Activated CD4-positive, alpha-beta T cell treated with anti-CD3 and anti-CD28 coated beads, Interleukin-2, amount 50 U/mL, for 1 hour (primary cell): ENCODE results near the gene CASP7.

ENCODE experiments used
- DNase-seq: peaks from one replicate; pipeline ENCODE4 v3.0.0-alpha.2; 2020

Gene CASP7

GRCh38 chr10:113666682-113667252, 12.9 kb upstream of the CASP7 start:
- no peak for DNase-seq

DNA sequence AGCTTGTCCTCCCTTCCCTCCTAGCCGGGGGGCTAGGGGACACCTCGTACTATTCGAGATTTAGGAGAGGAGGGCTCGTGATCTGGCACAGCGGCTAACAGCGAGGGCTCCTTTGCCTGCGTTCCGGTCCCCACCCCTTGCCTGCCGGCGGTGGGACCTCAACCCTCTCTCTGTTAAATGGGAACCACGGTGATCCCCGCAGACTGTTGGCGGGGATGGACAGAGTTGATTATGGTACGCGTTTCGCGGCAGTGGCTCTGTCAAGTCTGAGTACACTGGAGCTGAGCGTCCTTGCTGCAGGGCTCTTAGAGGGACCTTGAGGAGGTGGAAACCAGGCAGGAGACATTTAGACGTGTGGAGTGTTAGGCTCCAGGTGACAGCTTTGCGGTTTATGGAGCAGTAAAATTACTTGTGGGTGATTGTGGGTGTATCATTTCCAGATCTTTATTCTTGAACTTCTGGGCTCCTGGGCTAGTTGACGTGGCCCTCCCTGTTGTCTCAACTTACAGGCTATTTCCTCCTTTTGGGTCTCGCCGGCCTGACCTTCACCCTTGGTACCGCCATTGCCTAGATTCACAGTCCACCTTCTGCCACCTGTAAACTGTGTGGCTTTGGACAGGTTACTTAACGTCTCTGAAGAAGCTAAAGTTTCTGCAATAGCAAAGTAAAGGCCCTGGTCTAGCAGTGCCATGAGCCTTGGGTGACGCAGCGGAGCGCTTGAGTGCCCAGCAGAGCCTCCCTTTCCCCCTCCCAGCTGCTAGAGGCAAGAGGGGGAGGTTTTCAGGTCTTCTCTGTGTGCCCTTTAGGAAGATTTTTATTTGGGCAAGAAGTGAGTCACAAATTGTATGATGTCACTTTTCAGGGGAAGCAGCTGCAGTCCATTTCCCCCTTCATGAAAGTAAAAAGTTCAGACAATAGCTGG, 739 bp downstream of the CASP7 start:
- peak; percentile 20 for DNase-seq

DNA sequence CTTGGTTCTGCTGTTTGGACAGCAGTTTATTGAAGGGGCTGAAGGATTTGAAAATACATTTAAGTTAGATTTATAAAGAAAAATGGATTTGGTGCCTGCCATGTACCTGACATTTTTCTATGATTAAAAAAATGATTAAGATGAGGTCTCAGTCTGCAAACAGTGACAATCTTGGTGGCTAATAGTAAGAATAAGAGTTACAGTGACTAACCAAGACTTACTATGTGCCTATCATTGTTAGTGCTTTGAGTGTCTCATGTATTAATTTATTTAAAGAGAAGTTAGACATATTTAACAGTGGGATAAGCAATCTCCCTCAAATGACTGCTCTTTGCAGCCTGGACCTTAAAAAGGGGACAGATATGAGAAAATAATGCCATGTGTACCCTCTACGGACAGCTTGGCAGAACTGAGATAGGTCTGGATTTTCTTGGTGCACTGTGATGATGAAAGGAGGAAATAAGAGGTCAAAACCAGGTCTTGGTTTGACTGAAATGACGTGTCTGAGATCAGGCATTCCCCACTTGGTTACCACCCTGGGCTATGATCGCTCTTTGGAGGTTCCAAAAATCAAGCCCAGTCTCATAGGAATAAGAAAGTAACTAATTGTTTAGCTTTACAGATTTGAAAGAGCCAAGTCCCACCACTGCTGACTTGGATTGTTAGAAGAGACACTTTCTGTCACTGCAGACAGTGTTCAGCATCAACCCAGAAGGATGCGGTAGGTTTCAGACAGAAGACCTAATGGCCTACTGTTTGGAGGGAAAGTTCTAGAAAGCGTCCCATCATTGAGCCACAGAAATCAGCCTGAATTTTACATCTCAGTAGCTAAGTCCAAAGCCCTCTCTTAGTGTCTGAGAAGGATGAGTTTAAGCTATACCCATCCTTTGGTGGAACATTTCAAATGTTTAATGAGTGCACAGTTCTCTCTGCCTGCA, 2.1 kb downstream of the CASP7 start:
- no peak for DNase-seq

DNA sequence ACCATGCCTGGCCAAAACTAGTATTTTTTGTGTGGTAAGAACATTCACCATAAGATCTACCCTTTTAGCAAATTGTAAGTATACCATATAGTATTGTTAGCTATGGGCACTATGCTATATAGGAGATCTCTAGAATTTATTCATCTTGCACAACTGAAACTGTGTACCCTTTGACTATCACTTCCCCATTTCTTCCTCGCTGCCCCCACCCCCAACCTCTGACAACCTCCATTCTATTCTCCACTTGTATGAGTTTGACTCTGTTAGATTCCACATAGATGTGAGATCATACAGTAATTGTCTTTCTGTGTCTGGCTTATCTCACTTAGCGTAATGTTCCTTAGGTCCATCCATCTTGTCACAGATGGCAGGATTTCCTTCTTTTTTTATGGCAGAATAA, 3.6 kb downstream of the CASP7 start:
- DNase-seq = no peak

DNA sequence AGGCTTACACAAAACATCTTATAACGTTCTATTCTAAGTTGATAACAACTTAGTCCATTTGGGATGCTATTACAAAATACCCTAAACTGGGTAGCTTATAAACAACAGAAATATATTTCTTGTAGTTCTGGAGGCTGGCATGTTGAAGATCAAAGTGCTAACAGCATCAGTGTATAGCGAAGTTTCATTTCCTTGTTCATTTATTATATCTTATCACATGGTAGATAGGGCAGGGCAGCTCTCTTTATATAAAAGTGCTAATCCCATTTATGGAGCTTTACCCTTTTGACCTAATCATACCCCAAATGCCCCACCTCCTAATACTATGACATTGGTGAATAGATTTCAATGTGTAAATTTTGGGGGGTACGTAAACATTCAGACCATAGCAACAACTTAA, 6.3 kb downstream of the CASP7 start:
- no peak for DNase-seq

GRCh38 chr10:113687037-113687436, 7.3 kb downstream of the CASP7 start:
- no peak for DNase-seq

- DNase-seq = no peak
These were observed 9.3 kb downstream of the CASP7 start for GRCh38 chr10:113689057-113689456.

DNA sequence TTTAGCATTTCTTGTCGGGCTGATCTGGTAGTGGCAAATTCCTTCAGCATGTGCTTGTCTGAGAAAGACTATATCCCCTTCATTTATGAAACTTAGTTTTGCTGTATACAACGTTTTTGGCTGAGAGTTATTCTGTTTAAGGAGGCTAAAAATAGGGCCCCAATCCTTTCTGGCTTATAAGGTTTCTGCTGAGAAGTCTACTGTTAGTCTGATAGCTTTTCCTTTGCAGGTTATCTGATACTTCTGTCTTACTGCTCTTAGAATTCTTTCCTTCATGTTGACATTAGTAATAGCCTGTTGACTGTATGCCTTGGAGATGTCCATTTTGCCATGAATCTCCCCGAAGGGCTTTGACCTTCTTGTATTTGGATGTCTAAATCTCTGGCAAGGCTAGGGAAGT, 9.9 kb downstream of the CASP7 start:
- no peak for DNase-seq

DNA sequence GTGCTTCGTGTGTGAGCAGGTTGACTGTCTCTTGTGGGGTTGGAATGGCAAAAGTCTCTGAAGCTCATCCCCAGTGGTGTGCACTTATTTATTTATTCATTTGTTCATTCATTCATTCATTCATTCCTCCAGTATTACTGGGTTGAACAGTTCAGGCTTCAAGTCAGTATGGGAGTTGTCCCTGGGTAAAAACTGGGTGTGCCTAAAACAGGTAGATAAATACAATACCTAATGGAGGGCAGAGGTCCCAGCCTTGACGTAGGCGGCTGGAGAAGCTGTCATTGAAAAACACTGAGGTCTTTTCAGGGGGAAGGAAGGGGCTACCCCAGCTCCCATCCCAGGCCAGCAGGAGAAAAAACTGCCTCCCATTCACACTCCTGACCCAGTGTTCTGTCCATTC, 11.0 kb downstream of the CASP7 start:
- DNase-seq = no peak

GRCh38 chr10:113691381-113691780, 11.7 kb downstream of the CASP7 start:
- no peak for DNase-seq

- DNase-seq = no peak
These were observed 12.6 kb downstream of the CASP7 start for GRCh38 chr10:113692271-113692670.

DNA sequence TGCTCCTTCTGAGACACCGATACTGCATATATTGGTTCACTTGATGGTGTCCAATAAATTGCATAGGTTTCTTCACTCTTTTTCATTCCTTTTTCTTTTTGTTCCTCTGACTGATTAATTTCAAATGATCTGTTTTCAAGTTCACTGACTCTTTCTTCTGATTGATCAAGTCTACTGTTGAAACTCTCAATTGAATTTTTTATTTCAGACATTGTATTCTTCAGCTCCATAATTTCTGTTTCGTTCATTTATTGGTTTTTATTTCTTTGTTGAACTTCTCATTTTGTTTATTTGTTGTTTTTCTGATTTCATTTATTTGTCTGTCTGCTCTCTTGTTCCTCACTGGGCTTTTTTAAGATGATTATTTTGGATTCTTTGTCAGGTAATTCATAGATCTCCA, 13.6 kb downstream of the CASP7 start:
- no peak for DNase-seq

GRCh38 chr10:113695691-113696090, 16.0 kb downstream of the CASP7 start:
- DNase-seq = no peak

DNA sequence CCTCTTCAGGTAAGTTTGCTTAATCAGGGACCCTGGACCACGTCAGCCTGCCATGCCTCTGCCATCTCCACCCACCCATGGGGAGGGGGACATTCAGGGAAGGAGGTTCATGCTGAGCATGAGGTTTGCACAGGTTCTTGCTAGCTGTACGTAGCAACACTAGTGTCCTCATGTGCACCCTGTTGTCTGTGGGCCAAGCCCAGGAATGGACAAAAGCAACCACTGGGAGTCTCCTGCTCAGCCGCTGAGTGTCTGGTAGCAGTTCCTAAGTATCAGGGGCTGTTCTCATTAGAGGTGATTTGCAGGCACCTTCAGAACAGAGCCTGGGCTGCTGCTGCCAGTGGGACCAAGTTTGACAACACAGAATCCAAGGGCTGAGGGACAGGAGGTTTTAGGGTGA, 17.9 kb downstream of the CASP7 start:
- no peak for DNase-seq

DNA sequence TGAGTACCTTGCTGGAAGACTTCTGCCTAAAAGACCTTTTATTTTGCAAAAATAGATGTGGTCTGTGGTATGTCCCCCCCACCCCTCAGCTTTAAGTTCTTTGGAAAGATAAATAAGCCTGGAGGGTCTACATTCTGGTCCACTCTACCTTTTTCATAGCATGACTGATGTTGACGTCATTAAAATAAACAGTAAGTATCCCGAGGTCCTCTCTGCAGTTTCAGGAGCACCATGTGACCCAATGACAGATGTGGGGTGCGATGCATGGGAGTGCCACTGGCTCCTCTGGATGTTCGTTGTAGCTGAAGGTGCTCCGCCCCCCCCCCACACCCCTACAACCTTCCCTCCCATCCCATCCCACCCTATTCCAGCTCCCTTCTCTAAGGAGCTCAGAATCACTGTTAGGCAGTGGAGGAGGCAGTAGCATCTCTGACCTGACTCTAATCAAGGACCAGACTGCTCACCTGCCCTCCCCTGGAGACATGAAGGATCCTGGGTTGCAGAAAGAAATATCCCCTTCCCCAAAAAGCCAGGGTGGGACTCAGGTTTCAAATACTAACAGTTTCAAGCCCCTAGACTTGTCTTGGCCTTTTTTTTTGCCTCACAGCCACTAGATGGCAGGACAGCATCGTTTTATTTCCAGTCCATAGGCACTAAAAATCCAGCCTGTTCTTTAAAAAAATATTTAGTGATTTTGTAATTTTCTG, 25.1 kb downstream of the CASP7 start:
- DNase-seq = peak; percentile 10

GRCh38 chr10:113705344-113705652, 25.6 kb downstream of the CASP7 start:
- no peak for DNase-seq

GRCh38 chr10:113706623-113707022, 26.9 kb downstream of the CASP7 start:
- DNase-seq = no peak

- DNase-seq = no peak
These were observed 28.9 kb downstream of the CASP7 start for GRCh38 chr10:113708640-113709039.

GRCh38 chr10:113709221-113709838, 29.6 kb downstream of the CASP7 start:
- DNase-seq = no peak

DNA sequence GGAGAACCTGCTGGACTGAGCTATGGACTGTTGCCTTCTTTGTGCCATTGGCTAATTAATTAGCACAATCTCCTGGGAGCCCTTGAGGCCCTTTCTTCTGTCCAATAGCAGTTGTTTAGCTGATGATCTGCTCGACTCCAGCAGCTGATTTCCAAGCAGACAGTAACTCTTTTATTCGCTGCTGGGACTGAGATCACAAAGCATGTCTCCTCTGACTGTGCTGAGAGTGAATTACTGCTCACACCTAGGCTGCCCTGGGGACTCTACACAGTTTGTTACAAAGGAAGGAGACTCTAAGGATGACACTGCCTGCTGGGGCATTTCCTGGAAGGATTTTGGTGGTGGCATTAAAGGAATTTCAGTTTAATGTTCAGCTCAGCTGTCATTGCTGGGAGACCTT, 31.4 kb downstream of the CASP7 start:
- DNase-seq = no peak

GRCh38 chr10:113712024-113712423, 32.3 kb downstream of the CASP7 start:
- no peak for DNase-seq
